ENCODE measurements around the gene MMADHC.

GRCh38 chr2:149540138-149540537 lies 47.4 kb downstream of the MMADHC start:
- no peak for TF ChIP-seq CTCF (IDR thresholded peaks at IDR 0.05 in 4 of 5, conservative IDR thresholded peaks at IDR 0.05 in 1 of 5)
- no peak for TF ChIP-seq POLR2A (IDR thresholded peaks at IDR 0.05)

Measured in gastrocnemius medialis (tissue), 4 donors.